ENCODE data around the gene EPGN.
"Not testable (repeated sequence)": the region's sequence is repeated elsewhere in the genome, so short reads cannot be mapped to it uniquely, and the experiment has no call there.

The EPGN gene

GRCh38 chr4:74311696-74312313 lies 3.5 kb downstream of the EPGN start:
- DNase-seq: peak in 1 of 2 donors; percentile 59

- no peak for DNase-seq
Measured at GRCh38 chr4:74314329-74314728, 6.1 kb downstream of the EPGN start.

- DNase-seq: no peak
Measured at GRCh38 chr4:74314944-74315343, 6.7 kb downstream of the EPGN start.

- DNase-seq: no peak
Measured at GRCh38 chr4:74315376-74315775, 7.1 kb downstream of the EPGN start.

GRCh38 chr4:74316397-74316796 lies 8.1 kb downstream of the EPGN start:
- no peak for DNase-seq

- DNase-seq: no peak
Measured at GRCh38 chr4:74317616-74318246, 9.5 kb downstream of the EPGN start.

- no peak for DNase-seq
Measured at GRCh38 chr4:74318276-74318675, 10.0 kb downstream of the EPGN start.

GRCh38 chr4:74319470-74319869 lies 11.2 kb downstream of the EPGN start:
- DNase-seq: no peak

GRCh38 chr4:74320559-74321118 lies 12.4 kb downstream of the EPGN start:
- peak in 1 of 2 donors; percentile 40 for DNase-seq

- no peak for DNase-seq
Measured at GRCh38 chr4:74322301-74322700, 14.0 kb downstream of the EPGN start.

GRCh38 chr4:74323663-74324062 lies 15.4 kb downstream of the EPGN start:
- no peak for DNase-seq

- no peak for DNase-seq
Measured at GRCh38 chr4:74324262-74324661, 16.0 kb downstream of the EPGN start.

- no peak for DNase-seq
Measured at GRCh38 chr4:74325886-74326285, 17.6 kb downstream of the EPGN start.

- DNase-seq: no peak
Measured at GRCh38 chr4:74327762-74328161, 19.5 kb downstream of the EPGN start.

GRCh38 chr4:74328501-74328900 lies 20.2 kb downstream of the EPGN start:
- no peak for DNase-seq

- DNase-seq: no peak
Measured at GRCh38 chr4:74329307-74329706, 21.0 kb downstream of the EPGN start.

- DNase-seq: no peak
Measured at GRCh38 chr4:74330295-74330750, 22.1 kb downstream of the EPGN start.

GRCh38 chr4:74331252-74331651 lies 23.0 kb downstream of the EPGN start:
- DNase-seq: no peak

GRCh38 chr4:74331944-74332343 lies 23.7 kb downstream of the EPGN start:
- no peak for DNase-seq

GRCh38 chr4:74334636-74335035 lies 26.4 kb downstream of the EPGN start:
- no peak for DNase-seq

GRCh38 chr4:74335341-74336021 lies 27.2 kb downstream of the EPGN start:
- DNase-seq: no peak

- DNase-seq: no peak
Measured at GRCh38 chr4:74338792-74339333, 30.6 kb downstream of the EPGN start.

- DNase-seq: no peak
Measured at GRCh38 chr4:74339501-74339900, 31.2 kb downstream of the EPGN start.

- not testable (repeated sequence) for DNase-seq
Measured at GRCh38 chr4:74340421-74340820, 32.2 kb downstream of the EPGN start.
